ENCODE measurements around the gene WWP2. TPM values are rescaled to one million over a fixed set of nuclear protein-coding genes. Genes with fewer than 3 reads are reported as not detected.

Gene WWP2
- total RNA-seq, 4 donors from 2014 or later = 21.9 to 32.8 (median 27.8) TPM

DNA sequence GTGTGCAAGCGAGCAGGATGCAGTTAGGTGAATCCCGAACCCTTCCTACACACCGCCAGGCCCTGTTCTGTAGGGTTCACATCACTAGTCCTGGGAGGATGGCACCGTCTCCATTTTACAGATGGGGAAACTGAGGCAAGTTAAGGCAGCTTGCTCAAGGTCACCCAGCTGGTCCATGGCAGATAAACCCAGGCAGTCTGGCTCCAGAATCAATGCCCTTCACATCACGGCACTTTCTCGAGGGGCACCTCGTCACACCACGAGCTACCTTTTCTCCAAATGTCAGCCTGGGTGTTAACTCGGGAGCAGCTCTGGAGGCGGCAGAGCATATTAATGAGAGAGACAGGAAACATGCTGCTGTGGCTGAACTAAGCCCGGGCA, 16.9 kb upstream of the WWP2 start:
- 93% methylated on average over 11 of the region's 11 CpGs for WGBS
- H3K9me3 ChIP-seq = no peaks in the 10 kb centered on the region
- TF ChIP-seq, protein P1, sequence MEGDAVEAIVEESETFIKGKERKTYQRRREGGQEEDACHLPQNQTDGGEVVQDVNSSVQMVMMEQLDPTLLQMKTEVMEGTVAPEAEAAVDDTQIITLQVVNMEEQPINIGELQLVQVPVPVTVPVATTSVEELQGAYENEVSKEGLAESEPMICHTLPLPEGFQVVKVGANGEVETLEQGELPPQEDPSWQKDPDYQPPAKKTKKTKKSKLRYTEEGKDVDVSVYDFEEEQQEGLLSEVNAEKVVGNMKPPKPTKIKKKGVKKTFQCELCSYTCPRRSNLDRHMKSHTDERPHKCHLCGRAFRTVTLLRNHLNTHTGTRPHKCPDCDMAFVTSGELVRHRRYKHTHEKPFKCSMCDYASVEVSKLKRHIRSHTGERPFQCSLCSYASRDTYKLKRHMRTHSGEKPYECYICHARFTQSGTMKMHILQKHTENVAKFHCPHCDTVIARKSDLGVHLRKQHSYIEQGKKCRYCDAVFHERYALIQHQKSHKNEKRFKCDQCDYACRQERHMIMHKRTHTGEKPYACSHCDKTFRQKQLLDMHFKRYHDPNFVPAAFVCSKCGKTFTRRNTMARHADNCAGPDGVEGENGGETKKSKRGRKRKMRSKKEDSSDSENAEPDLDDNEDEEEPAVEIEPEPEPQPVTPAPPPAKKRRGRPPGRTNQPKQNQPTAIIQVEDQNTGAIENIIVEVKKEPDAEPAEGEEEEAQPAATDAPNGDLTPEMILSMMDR (IDR thresholded peaks at IDR 0.05) = no peak
- TF ChIP-seq EP300 (IDR thresholded peaks at IDR 0.05) = no peak
- no peak for TF ChIP-seq POLR2AphosphoS5 (IDR thresholded peaks at IDR 0.05)
- no peak for TF ChIP-seq POLR2A (IDR thresholded peaks at IDR 0.05; ENCODE audit: low read depth)
- peaks cover 10 to 20% (median 14%) of the 10 kb centered on the region in 4 donors for H3K4me1 ChIP-seq
- no peaks in the 10 kb centered on the region for H3K27me3 ChIP-seq
- H3K36me3 ChIP-seq = peaks cover 51 to 100% (median 98%) of the 10 kb centered on the region in 4 donors
- intact Hi-C loops (cut with DNase I) = no loop called here
- H3K4me3 ChIP-seq = no peak overlapping the region
- DNase-seq (ENCODE audit: extremely low spot score) = no peak
- no peak overlapping the region for H3K27ac ChIP-seq (replicated peaks in 1 of 4)

DNA sequence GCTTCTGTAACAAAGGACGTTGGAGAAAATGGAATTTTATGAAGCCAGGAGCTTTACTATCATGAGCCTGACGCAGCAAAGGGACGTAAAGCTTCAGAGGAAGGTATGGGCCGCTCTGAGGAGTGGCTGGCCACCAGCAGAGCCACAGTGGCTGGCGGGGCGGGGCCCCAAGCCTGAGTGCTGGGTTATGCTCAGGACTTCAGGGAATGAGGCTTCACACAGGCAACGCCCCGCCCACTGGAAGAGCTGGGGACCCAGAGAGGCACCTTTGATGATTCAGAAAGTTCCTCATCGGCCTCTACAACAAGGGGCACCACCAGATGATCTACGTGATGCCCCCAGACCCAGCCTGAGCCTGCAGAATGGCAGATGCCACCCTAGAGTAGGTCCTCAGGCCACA, 16.2 kb upstream of the WWP2 start:
- Histone ChIP-seq H3K4me3 (no peak overlapping the region), H3K27ac (replicated peaks in 1 of 4) (no peak overlapping the region), H3K4me1 (peaks cover 10 to 19% (median 14%) of the 10 kb centered on the region in 4 donors), H3K9me3 (no peaks in the 10 kb centered on the region), H3K27me3 (no peaks in the 10 kb centered on the region), H3K36me3 (peaks cover 55 to 100% (median 99%) of the 10 kb centered on the region in 4 donors)
- intact Hi-C loops (cut with DNase I) = no loop called here
- DNase-seq (ENCODE audit: extremely low spot score) = no peak
- TF ChIP-seq POLR2A (IDR thresholded peaks at IDR 0.05; ENCODE audit: low read depth) (no peak), POLR2AphosphoS5 (IDR thresholded peaks at IDR 0.05) (no peak), EP300 (IDR thresholded peaks at IDR 0.05) (no peak)
- TF ChIP-seq, protein P1 (IDR thresholded peaks at IDR 0.05) = no peak
- WGBS = 91% methylated on average over 10 of the region's 10 CpGs

DNA sequence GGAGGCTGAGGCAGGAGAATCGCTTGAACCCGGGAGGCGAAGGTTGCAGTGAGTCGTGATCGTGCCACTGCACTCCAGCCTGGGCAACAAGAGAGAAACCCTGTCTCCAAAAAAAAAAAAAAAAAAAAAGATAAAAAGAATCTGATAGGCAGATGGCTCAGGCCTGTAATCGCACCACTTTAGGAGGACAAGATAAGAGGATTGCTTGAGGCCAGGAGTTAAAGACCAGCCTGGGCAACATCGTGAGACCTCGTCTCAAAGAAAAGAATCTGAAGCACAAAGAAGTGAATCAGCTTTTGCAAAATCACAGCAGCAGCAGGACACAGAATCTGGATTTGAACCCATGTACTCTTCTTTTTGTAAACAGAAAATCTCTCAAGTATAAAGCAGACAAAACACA, 15.0 kb upstream of the WWP2 start:
- no peaks in the 10 kb centered on the region for H3K27me3 ChIP-seq
- TF ChIP-seq, protein P1 (IDR thresholded peaks at IDR 0.05) = no peak
- TF ChIP-seq POLR2AphosphoS5 (IDR thresholded peaks at IDR 0.05) = no peak
- no peak for TF ChIP-seq POLR2A (IDR thresholded peaks at IDR 0.05; ENCODE audit: low read depth)
- no peak for TF ChIP-seq EP300 (IDR thresholded peaks at IDR 0.05)
- H3K4me3 ChIP-seq = no peak overlapping the region
- no peak overlapping the region for H3K27ac ChIP-seq (replicated peaks in 1 of 4)
- peaks cover 64 to 100% (median 99%) of the 10 kb centered on the region in 4 donors for H3K36me3 ChIP-seq
- no peak for DNase-seq (ENCODE audit: extremely low spot score)
- intact Hi-C loops (cut with DNase I) = no loop called here
- H3K4me1 ChIP-seq = peaks cover 2 to 11% (median 3%) of the 10 kb centered on the region in 4 donors
- WGBS = 87% methylated on average over 8 of the region's 8 CpGs
- H3K9me3 ChIP-seq = no peaks in the 10 kb centered on the region

DNA sequence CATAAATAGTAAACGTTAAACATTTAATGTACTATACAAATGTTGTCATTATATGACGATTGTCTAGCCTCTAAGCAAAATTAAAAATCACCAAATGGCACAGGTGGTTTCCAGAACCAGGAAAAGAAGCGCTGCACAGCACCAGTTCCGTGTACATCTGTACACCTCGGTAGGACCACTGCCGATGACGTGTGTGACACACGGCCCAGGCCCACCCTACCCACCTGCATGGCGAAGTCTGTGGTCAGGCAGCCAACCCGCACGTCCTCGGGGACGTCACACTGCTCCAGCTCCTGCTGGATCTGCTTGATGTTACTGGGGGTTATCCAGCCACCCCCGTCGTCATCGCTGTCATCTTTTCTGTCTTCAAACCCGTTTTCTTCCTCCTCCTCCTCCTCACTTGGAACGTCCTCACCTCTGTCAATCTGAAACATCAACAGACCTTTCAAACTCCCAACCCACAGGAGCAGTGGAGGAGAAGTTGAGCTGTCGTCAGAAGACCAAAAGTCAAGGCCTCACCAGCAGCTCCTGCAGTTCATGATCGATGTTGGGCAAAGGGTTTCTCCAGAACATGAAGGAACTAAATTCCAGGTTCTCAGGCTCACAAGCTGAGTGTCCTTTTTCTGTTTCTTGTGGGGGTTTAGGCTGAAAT, 13.3 kb upstream of the WWP2 start:
- peaks cover 57 to 87% (median 83%) of the 10 kb centered on the region in 4 donors for H3K36me3 ChIP-seq
- DNase-seq (ENCODE audit: extremely low spot score) = no peak
- no peaks in the 10 kb centered on the region for H3K27me3 ChIP-seq
- H3K4me1 ChIP-seq = peaks cover 14 to 21% (median 17%) of the 10 kb centered on the region in 4 donors
- TF ChIP-seq POLR2AphosphoS5 (IDR thresholded peaks at IDR 0.05) = no peak
- no peak for TF ChIP-seq EP300 (IDR thresholded peaks at IDR 0.05)
- no peak for TF ChIP-seq POLR2A (IDR thresholded peaks at IDR 0.05; ENCODE audit: low read depth)
- TF ChIP-seq, protein P1 (IDR thresholded peaks at IDR 0.05) = no peak
- no peaks in the 10 kb centered on the region for H3K9me3 ChIP-seq
- no peak overlapping the region for H3K4me3 ChIP-seq
- no peak overlapping the region for H3K27ac ChIP-seq (replicated peaks in 1 of 4)
- WGBS = 87% methylated on average over 20 of the region's 20 CpGs
- intact Hi-C loops (cut with DNase I) = no loop called here
